Fibroblast of skin of left quadriceps (primary cell): ENCODE measurements around the gene BMP2K.

Experiments used
- DNase-seq, 2 experiments: peaks; one replicate each; pipeline ENCODE4 v3.0.0-alpha.2; 2013; ENCODE audit warnings: low read depth in 2 of 2

BMP2K gene

DNA sequence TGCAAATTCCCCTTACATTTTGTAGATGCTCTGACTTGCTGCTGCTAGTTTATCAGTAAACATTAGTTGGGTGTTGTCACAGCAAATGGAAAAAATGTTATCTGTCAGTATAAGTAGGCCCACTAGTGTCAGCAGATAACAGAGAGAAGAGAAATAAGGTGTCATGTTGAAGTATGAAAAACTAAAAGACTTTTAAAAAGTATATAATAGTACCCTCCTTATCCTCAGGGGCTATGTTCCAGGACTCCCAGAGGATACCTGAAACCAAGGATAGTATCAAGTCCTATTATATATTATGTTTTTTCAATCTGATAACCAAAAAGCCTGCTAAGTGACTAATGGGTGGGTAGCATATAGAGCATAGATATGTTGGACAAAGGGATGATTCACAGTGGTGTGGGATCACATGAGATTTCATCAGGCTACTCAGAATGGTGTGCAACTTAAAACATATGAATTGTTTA lies 11.6 kb upstream of the BMP2K start:
- DNase-seq = no peak

DNA sequence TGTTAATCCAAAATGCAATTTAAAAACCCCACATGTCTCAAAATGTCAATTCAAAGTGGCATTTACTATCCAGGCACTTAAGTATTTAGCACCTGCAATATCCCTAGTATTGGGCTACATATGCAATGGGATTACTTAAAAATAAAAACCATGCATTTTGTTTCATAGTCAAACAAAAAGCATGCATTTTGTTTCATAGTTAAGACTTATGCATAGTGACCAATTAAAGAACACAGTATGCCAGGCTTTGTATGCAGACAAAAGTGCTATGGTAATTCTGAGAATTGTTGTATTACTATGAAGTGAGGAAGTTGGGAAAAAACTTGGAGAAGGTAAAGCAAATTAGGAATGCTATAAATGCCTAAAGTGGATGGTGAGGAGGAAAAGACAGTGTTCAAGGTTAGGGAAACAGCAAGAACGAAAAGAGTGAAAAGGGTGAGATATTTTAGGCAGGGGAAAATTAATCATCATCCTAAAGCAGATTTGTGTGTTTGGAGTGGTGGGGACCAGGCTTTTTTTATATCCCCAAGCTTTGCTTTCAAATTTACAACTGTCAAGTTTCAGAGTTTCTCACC lies 10.6 kb upstream of the BMP2K start:
- DNase-seq = no peak

DNA sequence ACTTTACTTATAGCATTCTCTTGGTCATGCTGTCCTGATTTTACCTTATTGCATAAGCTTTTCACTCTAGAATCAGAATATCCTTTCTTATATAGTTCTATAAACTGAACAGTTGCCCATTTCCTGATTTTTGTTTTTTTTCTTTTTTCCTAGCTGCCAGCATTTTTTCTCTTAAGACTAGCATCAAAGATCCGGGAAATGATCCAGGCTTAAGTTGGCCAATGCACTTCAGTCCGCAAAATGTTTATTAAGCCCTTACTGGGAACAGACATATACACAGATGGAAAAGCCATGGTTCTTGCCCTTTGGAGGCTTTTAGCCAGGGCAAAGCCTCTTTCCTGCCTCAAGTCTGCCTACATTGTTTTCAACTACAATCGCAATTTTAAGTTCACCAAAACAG lies 10.1 kb upstream of the BMP2K start:
- no peak for DNase-seq

DNA sequence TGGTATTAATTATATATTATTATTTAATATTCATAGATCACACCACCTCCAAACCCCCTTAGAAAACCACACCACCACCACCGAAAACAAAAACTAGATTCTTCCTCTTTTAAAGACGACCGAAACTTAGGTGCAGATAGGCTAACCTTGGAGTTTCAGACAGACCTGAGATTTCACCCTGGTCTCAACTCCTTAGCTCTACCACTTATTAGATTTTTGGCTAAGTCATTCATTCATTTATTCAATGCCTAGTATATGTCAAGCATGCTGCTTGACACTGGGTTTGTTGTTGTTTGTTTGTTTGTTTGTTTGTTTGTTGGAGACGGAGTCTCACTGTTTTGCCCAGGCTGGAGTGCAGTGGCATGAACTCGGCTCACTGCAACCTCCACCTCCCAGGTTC lies 9.5 kb upstream of the BMP2K start:
- DNase-seq = no peak

DNA sequence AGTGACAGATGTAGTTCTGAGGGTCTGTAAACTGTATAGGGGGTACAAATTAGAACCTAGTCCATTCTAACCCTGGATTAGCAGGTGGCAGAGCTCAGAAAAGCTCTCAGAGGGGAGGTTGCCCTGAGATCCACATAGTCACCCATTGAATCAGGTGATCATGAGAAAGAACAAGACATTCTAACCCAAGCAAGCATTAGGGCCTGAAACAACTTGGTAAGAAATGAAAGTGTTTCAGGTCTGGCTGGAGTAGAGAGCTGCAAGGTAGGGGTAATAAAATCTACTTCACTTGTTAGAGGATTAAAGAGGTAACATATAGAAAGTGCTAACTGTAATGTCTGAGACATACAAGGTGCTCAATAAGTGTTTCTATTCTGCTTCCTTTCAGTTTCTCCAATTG lies 8.8 kb upstream of the BMP2K start:
- DNase-seq = no peak

DNA sequence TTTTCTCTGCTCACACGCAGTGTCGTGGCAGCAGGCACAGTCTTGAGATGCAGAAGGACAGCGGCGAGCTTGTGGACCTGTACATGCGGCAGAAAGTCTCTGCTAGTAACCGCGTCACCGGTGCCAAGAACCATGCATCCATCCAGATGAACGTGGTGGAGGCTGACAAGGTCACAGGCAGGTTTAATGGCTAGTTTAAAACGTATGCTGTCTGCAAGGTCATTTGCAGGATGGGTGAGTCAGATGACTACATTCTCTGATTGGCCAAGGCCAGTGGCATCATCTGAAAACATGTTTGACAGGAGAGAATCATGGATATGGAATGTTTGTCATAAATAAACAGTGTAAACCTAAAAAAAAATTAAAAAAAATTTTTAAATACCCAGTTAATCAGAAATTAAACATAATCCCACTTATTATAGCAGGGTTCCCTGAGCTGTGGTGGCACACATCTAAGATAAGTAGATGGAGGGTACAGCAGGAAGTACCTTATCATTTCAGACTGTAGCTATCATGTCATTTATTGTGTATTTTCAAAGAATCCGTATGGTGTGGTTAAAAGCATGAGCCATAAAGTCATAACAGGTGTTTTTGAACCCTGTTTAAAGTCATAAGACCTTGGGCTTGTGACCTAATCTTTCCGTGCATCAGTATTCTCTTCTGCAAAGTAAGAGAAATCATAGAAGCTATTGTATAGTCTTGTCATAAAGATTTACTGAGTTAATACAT lies 7.5 kb upstream of the BMP2K start:
- DNase-seq = no peak

DNA sequence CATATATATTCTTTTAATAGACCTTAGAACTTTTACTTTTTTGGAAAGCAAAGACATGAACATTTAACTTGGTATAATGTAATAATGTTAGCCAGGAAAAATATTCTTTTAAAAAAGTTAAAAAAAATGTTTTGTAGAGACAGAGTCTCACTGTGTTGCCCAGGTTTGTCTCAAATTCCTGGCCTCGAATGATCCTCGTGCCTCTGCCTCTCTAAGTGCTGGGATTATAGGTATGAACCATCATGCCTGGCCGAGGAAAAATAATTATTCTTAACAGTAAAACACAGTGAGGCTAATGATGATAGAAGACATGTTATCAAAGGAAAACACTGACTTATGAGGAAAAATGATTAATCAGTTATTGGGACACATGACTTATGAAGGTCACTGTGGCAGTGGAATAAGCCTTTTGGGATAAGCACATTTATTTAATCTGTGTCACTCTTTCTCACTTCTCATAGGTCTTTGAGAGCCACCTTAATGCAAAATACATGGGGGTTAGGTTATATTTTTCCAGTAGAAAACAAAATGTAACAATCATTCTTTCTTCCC lies 6.0 kb upstream of the BMP2K start:
- no peak for DNase-seq

DNA sequence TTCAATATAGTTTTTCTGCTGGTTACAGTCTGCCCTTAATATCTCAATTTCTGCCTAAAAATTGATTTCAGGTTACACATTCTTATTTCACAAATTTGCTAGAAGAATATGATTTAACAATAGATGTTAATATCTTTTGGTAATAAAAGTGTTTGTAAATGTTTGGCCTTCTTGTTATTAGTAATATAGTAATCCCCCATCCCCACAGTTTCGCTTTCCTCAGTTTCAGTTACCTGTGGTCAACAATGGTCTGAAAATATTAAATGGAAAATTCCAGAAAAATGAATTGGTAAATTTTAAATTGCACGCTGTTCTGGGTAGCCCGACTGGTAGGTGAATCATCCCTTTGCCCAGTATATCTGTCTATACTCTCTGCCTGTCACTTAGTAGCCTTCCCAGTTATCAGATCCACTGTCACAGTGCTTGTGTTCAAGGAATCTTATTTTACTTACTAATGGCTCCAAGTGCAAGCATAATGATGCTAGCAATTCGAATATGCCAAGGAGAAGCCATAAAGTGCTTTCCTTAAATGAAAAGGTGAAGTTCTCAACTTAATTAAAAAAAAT lies 3.5 kb upstream of the BMP2K start:
- no peak for DNase-seq

DNA sequence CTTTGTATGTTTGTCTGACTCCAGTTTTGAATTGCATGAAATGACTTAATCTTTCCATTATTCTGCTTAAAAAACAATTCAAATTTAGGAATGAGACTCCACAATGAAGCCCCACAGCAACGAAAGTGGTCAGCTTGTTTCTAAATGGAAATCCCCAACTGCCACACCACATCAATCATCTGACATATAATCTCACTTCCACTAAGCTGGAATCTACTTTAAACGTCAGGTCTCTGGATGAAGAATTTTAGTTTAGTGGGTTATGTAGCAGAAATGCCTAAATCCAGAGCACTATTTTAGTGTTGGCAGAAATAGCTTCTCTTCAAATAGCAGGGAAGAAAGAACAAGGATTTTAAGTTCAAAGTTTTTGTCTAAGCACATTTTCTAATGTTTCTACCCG lies 1.7 kb upstream of the BMP2K start:
- no peak for DNase-seq

DNA sequence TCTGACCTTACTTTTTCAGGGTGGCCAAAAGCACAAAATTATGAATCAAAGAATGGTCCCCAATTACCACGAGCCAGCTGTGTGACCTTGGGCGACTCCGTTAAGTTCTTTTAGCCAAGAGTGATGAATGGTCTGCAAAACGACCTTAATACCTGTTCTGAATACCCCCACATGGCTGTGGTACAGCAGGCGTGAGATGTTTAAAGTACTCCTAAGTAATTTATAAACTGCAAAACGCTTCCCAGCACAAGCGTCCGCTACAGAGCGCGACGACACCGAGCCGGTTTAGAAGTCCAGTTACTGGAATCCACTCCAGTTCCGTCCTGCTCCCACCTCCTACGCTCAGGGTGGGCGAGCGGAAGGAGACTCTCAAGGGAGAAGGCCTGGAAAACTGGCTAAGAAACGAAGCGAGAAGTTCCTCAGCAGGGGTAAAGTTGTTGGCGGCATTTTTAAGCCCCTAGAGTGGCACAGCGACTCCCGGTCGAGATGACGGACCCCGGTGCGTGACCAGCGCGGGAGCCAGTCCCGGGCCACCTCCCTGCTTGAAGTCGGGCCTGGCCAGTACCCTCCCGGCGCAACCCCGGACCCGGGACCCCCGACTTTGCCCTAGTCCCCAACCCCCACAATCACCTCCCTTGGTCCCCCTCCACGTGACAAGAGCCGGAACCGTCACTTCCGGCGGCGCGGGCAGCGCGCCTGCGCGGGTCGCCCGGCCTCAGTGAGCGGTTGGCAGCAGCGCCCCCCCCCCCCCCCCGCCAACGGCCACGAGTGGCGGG lies 659 bp upstream of the BMP2K start:
- DNase-seq = peak; percentile 50 to 53

DNA sequence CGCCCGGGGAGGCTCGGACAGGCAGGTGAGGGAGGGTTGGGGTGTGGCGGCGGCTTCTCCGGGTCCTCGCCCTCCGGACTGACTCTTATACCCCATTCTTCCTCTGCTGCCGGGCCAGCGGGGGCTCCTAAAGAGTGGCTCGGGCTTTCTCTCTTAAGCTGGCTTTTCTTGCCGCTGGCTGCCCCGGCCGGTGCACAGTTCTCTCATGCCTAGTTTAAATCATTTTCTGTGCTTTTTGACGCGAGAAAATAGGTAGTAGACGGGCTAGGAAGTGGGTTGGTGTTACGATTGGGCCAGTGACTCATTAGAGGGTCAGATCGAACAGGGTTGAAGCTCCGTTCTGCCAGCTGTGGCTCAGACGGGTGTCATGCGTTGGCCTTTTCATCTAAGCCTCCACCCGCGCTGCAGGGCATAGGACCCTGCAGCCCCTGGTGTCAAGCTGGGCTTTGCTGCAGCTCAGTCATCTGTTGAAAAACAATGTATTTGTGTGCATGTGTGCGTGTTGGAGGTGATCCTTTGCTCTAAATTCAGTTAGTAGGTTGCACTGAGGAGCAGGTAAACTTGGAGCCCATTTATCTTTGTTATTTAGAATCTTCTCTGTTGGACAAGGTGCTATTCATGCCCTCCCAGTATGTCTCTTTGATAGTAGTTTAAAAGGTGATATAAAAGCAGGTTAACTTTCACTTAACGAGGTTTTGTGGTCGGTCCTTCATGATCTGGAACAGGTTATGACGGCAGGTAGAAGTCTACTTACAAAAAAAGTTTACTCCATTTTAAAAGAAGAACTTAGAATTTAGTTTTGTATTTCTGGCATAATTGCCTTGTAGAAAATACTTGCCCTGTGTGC lies 802 bp downstream of the BMP2K start:
- DNase-seq = no peak

DNA sequence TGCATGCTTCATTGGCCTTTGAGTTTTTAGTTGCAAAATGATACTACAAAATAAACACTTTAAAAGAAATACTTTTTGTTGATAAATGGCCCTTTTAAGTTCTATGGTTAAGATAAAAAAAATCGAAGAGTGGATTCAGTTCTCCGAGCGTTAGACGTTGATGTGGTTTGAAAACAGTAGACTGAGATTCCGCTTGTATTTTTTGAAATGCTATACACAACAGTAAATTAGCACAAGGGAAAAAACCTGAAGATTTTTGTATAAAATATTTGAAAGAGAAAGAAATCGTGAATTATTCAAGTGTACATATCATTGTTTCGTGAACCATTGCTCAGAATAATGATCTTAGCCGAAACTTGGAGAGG lies 1.4 kb downstream of the BMP2K start:
- no peak for DNase-seq

DNA sequence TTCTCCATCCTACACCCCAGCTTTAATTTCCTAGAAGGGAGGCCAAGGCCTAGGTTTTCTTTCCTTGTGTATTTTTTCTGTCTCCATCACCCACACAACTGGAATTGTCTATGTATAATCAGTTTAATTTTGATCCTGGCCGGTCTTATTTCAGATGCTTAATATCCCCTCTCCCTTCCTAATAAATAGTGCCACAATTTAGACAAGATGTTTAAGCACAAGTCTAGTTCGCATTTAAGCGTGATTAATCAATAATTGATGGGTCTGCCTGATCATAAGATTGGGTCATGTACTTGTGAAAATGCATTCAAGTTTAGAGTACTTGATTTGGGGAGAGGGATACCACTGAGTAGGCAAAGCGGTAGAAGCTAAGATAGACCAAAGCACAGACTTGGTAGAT lies 2.4 kb downstream of the BMP2K start:
- no peak for DNase-seq

DNA sequence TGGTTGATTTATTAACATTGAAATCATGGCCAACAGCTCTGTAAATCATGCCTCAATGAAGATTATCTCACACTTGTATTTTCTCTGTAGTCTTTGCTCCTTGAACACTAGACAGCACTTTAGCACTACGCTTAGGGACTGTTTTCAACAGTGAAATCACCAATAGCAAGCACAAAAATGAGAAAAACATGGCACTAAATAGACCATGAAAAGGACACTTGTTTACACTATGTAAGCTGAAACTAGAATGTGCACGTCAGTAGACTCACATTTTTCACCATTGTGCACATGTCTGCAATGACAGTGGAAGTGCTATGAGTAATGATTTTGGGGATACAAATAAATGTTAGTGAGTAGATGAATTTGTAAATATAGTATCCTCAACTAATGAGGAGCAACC lies 3.1 kb downstream of the BMP2K start:
- no peak for DNase-seq

DNA sequence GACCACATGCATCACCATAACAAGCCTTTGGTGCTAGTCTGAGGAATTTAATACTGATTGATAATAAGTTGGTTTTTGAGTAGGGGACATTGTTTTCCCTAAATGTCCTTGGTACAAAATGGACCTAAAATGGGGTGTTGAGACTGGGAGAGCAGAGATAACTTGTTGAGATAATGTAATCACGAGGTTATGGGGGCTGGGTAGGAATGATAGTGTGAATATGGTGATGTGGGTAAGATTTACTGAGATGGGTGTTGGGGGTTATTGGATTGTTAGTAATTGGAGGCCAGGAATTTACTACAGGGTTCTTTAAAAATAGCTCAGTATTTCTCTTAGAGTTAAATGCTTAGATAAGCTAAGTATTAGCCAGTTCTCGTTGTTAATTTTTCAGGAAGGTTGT lies 3.9 kb downstream of the BMP2K start:
- no peak for DNase-seq

DNA sequence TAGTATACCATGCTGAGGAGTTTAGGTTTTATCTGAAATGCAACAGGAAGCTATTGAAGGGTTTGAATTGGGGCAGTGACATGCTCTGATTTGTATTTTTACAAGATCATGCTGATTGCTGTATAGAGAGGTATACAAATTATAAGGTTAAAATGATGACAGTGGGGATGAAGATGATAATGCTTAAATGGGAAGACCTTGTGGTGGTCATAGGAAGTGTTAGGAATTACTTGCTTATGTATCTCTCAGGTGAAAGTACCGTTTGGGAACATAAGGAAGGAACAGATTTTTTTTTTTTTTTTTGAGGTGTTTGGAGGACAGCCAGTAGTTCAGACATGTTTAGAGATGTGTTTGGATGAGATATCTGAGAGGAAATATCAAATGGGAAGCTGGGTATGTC lies 5.0 kb downstream of the BMP2K start:
- no peak for DNase-seq

DNA sequence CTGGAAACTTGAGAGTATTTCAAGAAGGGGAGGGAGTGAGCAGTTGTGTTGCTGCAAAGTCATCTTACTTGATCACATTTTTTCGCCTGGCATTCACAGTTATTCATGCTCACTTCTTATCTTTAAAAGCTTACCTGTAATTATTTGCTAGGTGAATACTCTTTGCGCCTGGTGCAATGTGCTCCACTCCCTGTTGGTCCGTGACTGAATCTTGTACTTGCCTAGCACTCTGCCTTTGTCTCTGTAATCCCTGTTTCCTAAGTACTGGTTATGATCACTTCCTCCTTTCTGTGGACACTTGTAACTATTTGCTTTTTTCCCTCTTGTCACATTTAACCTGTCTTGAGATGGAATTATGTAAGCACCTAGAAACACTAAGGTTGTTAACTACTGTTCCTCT lies 5.8 kb downstream of the BMP2K start:
- DNase-seq = no peak

DNA sequence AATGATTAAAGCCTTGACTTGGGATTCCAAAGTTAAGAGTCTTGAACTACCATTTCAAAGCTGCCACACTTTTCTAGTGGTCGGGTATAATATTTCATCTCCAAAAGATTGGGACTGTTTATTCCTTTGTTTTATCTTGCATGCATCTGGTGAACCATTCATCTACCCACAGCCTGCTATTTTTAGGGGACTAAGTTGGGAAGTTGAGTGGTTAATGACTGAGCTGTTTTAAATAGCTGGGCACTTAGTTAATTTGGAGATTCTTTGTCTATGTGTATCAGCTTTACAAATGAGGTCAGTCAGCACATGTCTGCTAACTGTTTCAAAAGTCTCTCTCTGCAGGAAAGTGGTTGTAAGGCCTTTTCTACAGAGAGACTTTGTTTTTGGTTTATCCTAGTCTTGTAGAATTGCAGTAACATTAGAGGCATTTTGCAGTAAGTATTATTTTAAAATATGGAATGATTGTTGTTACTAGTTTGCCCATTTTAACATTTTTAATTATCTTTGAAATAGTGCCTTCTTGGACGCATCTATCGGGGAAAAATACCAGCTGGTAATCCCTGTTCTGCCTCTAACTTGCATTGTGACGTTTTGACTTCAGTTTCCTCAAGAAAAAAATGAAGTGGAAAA lies 8.2 kb downstream of the BMP2K start:
- DNase-seq = peak; percentile 82 to 83

DNA sequence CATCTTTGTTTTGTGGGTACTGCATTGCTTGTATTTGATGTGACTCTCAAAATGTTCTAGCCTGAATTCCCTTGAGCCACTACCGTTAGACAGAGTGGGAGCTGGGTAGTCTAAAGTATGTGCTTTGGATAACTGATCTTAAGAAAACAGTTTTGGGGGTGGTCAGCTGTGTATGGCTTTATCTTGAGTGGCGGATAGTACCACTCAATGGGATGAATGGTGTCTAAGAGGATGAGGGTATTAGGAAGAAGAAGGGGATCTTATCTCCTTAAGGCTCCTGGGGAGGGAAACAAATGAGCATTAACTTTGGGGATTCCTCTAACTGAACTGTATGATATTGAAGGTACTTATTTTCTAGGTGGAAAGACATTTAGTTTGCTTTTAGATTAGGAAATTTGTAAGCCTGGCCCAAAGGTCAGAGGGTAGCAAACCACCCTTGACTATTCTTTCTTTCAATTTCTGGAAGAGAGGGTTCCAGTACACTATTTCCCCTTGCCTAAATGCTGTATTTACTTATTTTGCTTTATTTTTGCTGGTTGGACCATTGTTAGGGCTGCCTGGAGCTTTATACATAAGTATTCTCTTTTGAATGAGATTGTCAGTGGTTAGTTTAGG lies 11.3 kb downstream of the BMP2K start:
- DNase-seq = no peak

DNA sequence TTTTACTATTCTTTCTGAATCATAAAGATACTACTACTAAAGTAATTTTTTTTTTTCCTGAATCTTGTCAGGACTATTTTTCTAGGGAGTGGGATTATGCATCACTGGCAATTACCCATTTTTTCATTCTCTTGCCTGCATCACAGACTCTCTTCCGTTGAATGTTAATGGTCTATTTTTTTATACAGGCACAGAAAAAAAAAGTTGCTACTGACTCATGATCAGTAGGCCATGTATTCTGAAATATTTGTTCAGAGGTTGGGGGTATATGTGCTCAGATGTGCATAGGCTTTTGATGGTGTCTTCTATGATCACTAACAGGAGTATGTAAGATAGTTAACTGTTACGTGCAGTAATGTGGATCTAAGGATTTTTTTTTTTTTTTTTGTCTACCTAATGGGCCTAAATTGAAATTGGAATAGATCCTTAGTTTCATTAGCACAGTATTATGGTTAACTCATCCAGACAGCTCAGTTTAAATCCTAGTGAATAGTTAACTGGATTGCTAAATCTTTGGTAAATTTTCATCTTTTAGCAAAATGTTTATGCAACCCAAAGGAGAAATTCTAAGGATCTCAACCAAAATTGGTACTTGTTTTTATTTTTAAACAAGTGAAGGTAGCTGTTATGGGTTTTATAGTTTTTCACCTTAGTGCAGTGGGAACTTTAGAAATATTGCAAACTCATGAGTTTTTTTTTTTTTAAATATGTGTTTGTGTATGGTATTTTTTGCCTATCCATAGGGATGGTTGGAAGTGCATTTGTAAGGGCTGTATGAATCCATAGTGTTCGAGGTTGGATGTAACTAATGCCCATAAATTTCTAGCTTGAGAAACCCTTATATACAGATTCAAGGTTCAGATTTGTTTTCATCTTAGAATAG lies 12.1 kb downstream of the BMP2K start:
- no peak for DNase-seq
